Activated CD8-positive, alpha-beta memory T cell treated with anti-CD3 and anti-CD28 coated beads for 48 hours (primary cell): ENCODE data around the gene MED7.
A peak's percentile ranks its signal among the peaks of the same experiment; 100 is the strongest.

Experiments
- DNase-seq, 3 experiments: peaks; one replicate each; pipeline ENCODE4 v3.0.0-alpha.2; 2020; ENCODE audit warnings: low read depth in 2 of 3, low spot score in 2 of 3

The MED7 gene

GRCh38 chr5:157164521-157164920 lies 21.9 kb upstream of the MED7 start:
- no peak for DNase-seq

DNA sequence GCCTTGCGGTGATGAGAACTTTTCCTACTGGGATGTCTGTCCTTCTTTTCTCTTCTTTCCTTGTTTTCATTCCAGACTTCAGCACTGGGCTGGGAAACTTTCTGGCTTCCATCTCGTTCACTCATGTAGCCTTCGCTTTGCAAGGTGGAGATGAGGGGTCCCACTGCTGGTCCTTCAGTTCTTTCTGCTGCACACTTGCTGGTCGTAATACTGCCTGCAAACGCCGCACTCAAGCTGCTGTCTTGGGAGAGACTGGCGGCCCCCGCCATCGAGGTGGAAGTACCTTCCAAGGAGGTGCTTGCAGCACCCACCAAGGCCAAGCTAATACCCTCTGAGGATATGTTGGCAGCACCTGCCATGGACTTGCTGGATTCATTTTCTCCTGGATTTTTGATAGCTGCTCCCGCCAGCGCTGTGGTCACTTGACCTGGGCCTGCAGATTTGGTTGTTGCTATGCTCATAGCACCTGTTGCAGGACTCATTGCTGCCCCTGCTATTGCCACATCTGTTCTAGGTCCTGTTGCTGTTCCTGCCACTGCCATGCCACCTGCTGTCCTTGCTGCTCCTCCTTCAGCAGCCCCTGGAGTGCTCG lies 20.4 kb upstream of the MED7 start:
- DNase-seq: no peak

DNA sequence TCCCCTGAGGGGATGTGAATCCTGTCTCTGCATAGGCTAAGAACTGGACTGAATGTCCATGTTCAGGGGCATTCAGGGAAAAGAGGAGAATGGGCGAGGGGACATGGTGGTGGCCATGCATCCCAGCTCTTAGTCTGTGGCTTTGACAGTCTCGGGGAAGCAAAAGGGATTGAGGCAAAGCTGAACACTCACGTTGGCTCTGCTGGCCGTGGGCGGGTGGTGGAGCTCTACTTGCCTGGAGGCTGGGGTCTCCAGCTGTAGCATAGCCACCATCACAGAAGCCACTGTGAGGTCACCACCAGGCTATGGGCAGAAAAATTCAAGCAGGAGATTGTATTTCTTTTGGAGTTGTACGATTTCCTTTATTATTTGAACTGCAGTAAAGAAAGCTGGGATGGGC lies 19.3 kb upstream of the MED7 start:
- DNase-seq: no peak

DNA sequence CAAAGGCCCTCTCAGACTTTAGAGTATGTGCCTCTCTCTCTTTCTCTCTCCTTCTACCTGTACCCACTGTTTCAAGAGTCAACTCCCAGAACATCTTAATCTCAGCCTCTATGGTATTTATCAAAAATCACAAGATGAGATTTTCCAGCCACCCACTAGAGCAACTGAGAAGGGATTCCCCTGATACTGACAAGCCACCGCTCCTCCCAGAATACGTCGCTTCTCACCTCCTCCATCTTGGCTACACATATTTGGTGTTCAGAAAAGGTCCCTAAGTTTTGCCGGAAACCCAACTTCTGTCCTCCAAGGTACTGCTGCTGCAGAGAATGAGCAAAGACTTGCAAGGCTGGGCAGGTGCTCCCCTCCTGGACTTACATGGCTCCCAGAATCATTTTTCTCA lies 17.3 kb upstream of the MED7 start:
- no peak for DNase-seq

DNA sequence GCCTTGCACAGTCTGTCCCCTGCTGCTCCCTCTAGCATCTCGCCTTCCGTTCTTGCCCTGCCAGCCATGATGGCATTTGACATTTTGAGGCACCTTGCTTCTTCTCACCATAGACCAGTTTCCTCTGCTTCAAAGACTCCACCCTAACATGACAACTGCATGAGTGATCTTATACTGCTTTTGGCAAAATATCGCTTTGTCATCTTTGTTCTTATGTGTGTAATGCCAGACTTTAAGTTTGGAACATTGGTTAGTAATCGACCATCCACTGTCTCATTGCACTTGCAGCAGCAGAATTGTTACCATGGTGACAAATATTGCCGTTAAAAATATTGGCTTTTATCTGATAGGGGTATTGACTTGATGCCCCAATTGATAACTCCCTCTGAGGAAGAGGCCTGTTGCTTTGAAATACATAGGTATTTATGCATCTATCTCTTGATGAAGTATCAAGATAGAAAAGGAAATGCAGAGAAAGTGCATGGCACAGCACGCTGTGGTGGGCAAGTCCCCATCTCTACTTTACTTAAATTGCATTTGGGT lies 16.6 kb upstream of the MED7 start:
- no peak for DNase-seq

DNA sequence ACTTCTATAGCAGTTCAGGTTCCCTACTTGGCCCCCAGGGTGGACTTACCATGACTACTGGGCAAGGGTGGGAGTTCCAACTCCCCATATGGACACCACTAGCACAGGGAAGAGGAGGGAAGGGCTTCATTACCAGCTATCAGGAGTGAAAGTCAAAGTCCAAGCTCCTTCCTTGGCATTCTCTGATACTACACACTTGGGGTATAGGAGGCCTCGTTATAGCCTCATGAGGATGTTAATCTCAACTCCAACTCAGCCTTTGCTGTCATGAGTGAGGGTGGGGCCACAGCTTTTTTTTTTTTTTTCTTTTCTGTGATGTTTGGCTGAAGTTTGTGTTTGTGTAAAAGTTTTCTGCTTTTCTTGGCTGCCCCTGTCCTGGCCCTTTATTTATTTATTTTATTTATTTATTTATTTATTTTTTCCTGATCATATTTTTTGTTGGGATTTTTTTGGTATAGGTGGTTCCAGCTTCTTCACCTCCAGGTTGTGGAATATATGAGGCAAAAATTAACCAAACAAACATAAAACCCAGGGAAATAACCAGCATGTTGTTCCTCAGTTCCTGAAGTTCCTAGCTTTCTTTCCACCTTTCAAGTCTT lies 14.7 kb upstream of the MED7 start:
- no peak for DNase-seq

DNA sequence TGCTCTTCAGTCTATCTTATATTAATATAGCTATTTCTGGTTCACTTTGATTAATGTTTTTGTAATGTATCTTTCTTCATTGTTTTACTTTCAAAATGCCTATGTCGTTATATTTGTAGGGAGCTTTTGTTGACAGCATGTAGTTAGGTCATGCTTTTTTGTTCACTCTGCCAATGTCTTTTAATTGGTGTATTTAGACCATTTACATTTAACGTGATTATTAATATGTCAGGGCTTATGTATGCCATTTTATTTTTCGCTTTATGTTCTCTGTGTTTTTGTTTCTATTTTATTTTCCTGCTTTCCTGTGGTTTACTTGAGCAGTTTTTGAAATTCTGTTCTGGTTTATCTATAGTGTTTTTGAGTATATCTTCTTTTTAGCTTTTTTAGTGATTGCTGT lies 12.6 kb upstream of the MED7 start:
- no peak for DNase-seq

- no peak for DNase-seq
Observed at GRCh38 chr5:157150995-157151394, 8.3 kb upstream of the MED7 start.

DNA sequence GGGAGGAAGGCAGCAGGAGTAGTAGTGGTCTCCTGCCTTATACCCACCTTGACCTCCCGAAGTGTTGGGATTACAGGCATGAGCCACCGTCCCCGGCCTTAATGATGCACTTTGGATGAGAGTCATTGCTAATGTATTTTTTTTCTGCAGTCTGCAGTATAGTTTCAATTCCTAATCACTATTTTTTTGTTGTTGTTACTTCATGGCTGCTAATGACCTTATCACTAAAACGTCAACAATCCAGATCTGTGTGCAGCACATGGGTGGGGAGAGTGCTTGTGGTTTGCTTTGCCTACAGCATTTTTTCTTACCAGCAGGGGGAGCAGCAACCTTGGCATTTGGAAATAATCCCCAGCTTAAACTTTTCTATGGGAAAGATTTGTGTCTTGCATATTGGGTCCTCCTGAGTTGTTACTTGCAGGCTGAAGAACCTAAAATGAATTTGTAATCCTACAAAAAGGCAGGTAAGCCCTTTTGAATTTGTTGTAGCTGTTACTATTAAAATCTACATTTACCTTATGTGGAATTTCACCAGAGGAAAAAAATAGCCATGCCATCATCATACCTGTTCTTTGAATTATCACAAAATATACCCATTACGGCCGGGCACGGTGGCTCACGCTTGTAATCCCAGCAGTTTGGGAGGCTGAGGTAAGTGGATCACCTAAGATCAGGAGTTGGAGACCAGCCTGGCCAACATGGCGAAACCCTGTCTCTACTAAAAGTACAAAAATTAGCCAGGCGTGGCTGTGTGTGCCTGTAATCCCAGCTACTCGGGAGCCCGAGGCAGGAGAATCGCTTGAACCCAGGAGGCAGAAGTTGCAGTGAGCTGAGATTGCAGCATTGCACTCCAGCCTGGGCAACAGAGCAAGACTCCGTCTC lies 6.3 kb upstream of the MED7 start:
- peak in 2 of 3 experiments; percentile 42 to 70 for DNase-seq

DNA sequence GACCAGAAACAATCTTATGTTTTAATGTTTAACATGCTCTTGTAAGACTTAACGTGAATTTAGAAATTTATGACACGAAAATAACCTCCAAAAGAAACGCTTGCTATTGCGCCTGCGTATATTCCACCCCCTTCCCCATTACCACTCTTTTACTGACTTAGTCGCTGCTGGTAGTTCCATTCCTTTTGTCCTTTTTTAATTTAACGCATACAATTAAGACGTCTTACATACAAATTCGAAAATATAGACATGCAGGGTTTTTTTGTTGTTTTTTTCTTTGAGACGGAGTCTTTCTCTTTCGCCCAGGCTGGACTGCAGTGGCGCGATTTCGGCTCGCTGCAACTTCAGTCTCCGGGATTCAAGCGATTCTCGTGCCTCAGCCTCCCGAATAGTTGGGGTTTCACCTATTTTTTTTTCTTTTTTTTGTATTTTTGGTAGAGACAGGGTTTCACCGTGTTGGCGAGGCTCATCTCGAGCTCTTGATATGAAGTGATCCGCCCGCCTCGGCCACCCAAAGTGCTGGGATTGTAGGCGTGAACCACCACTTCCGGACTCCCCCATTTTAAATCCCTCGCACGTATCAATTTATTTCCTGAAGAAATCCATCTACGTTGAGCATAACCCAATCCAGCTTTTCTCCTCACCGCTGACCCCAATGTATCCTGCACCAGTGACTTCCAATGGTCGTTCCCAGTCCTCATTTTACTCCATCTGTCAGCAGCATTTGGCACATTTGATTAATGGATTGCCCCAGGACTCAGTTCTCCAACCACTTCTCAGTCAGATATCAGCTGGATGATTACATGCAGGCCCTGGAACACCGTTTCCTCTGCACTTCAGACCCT lies 684 bp upstream of the MED7 start:
- peak in 1 of 3 experiments; percentile 36 for DNase-seq

GRCh38 chr5:157137691-157138090 lies 5.0 kb downstream of the MED7 start:
- DNase-seq: no peak

DNA sequence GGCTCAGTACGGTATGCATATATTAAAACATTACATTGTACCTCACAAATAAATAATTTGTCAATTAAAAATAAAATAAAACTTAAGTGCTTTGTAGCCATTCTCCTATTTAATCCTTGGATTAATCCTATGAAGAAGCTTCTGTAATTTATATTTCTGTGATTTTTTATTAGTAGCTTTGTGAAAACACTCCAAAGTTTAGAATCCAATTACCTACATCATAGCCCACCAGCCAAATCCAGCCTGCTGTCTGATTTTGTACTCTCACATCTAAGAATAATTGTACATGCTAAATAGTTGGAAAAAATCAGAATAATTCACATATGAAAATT lies 10.4 kb downstream of the MED7 start:
- no peak for DNase-seq

DNA sequence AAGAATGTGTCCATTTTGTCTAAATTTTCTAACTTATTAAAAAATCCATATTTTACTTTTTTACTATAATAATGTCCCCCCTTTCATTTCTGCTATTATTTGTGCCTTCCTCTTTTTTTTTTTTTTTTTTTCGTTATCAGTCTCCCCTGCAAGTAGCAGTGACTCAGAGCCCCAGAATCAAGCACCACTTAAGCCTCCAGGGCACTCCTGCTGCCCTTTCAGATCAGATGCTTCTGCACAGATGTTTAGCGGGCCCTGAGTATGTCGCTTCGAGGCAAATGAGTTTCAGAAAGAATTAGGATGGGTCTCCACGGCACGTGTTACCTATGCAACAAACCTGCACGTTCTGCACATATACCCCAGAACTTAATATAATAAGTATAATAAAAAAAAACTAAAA lies 11.7 kb downstream of the MED7 start:
- no peak for DNase-seq

GRCh38 chr5:157121709-157122108 lies 21.0 kb downstream of the MED7 start:
- DNase-seq: no peak

- no peak for DNase-seq
Observed at GRCh38 chr5:157120102-157120501, 22.6 kb downstream of the MED7 start.

DNA sequence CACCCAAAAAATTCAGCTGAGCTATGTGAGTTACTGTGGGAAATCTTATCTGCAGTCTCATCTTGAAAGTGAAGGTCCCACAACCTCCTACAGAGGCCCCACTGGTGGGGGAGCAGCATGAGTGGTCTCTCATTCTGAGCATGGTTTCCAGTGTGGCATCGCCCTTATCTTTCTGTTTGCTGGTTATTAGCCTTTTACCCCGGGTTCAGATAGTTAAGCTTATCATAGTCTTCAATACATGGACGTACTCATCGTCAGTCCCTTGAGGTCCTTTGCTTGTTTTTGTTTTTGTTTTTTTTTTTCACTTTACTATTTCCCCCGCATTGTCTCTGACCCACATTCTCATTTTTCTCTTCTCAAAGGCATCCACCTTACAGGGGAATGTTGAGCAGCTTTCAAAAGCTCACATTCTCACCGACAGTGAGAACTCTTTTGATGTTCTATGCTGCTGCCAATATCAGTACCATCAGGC lies 26.1 kb downstream of the MED7 start:
- DNase-seq: no peak

DNA sequence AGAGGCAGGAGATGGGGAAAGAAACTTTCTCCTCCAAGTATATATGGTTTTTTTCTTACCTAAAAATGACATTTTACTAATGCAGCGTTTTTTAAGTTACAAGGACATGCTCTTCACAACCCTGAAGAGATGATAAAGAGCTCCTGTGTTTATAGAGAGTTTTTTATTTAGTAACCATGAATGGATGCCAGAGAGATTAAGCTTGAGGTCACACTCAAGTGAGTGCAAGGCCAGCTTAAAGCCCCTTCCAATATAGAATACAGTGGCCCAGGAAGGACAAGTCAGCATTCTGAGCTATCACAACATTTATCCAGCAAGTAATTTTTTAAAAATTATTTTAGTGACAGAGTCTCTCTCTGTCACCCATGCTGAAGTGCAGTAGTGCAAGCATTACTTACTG lies 27.2 kb downstream of the MED7 start:
- DNase-seq: no peak

DNA sequence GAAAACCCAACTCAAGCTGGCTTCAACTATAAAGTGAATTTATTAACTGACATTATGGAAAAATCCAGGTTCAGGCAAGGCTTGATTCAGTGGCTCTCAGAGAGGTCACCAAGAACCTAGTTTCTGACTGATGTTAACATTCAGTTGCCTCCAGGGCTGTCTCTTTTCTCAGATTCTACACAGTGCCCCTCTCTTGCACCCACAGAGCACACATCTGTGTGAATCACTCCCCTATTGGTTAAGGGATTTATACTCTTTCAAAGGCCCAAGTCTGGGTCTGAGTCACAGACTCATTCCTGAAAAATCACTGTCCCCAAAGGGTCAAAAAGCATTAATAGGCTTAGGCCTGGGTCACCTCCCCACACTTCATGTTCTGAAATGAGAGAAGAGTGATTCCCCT lies 27.7 kb downstream of the MED7 start:
- no peak for DNase-seq

DNA sequence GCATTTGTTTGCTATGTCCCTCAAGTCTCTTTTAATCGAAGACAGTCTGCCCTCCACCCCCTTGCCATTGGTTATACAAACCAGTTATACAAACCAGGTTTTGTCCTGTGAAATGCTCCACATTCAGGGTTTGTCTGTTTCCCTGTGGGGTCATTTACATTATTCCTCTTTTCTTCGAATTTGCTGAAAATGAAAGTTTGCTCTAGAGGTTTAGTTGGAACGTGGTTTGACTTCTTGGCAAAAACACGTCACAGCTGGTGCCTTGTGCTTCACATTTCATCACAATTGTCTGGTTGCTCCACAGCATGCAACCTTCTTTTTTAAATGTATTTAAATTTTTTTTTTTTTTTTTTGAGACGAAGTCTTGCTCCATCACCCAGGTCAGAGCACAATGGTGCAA lies 29.7 kb downstream of the MED7 start:
- DNase-seq: no peak

GRCh38 chr5:157109744-157110143 lies 32.9 kb downstream of the MED7 start:
- no peak for DNase-seq

DNA sequence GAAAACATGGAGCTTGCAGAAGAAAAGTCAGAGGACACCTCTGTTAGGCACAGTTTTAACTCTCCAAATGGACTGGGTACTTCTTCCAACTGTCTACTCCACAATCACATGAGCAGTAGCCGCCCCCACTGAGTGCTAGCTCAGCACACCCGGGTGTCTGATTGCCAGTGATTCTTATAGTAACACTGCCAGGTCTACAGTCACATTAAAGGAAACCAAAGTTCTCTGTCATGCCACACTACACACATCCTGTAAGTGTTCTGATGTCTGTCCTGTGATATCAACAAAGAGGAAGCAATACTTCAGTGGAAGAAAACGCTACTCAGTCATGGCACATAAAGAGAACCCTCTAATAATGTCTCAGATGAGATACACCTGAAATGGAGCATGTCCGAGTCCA lies 33.7 kb downstream of the MED7 start, which contains the start of gene HAVCR2:
Gene HAVCR2, minus strand, starts transcription at position 69 of the 400 bp plus-strand sequence. Its CDS starts 61 bp downstream, at position 8.
- DNase-seq: peak in 2 of 3 experiments; percentile 23 to 35
